ENCODE measurements around the gene TUG1.

Gene TUG1

GRCh38 chr22:30946354-30946753 lies 22.7 kb upstream of the TUG1 start:
- in situ Hi-C loops (cut with HindIII; ENCODE audit: low sequenced_read_pairs), result loop anchor here (25.0 kb wide), 1 partner anchor 184 kb away; no protein-coding TSS in a partner anchor

- in situ Hi-C loops (cut with HindIII; ENCODE audit: low sequenced_read_pairs), result loop anchor here (25.0 kb wide), 1 partner anchor 185 kb away; no protein-coding TSS in a partner anchor
These were observed 21.8 kb upstream of the TUG1 start for GRCh38 chr22:30947173-30947815.

- in situ Hi-C loops (cut with HindIII; ENCODE audit: low sequenced_read_pairs), result loop anchor here (25.0 kb wide), 1 partner anchor 186 kb away; no protein-coding TSS in a partner anchor
These were observed 21.1 kb upstream of the TUG1 start for GRCh38 chr22:30947816-30948454.

- in situ Hi-C loops (cut with HindIII; ENCODE audit: low sequenced_read_pairs), result loop anchor here (25.0 kb wide), 1 partner anchor 187 kb away; no protein-coding TSS in a partner anchor
These were observed 20.1 kb upstream of the TUG1 start for GRCh38 chr22:30948930-30949342.

- in situ Hi-C loops (cut with HindIII; ENCODE audit: low sequenced_read_pairs), result loop anchor here (5.0 to 25.0 kb wide), 3 partner anchors 58 to 188 kb away; no protein-coding TSS in a partner anchor
These were observed 19.0 kb upstream of the TUG1 start for GRCh38 chr22:30949934-30950660.

GRCh38 chr22:30953206-30953605 lies 15.9 kb upstream of the TUG1 start:
- in situ Hi-C loops (cut with HindIII; ENCODE audit: low sequenced_read_pairs), result loop anchor here (5.0 kb wide), 2 partner anchors 61 to 79 kb away; no protein-coding TSS in a partner anchor

GRCh38 chr22:30955153-30955552 lies 13.9 kb upstream of the TUG1 start:
- in situ Hi-C loops (cut with HindIII; ENCODE audit: low sequenced_read_pairs), result no loop called here

- in situ Hi-C loops (cut with HindIII; ENCODE audit: low sequenced_read_pairs), result no loop called here
These were observed 4.2 kb upstream of the TUG1 start for GRCh38 chr22:30964858-30965257.

GRCh38 chr22:30968015-30968923 lies 796 bp upstream of the TUG1 start, which contains the start of gene MORC2:
Gene MORC2, minus strand, starts transcription at chr22:30968774. Its CDS starts 885 bp downstream, at chr22:30967889.
- in situ Hi-C loops (cut with HindIII; ENCODE audit: low sequenced_read_pairs), result no loop called here

GRCh38 chr22:30969532-30970355 lies 679 bp downstream of the TUG1 start:
- in situ Hi-C loops (cut with HindIII; ENCODE audit: low sequenced_read_pairs), result no loop called here

GRCh38 chr22:30970356-30970746 lies 1.3 kb downstream of the TUG1 start:
- in situ Hi-C loops (cut with HindIII; ENCODE audit: low sequenced_read_pairs), result no loop called here

- in situ Hi-C loops (cut with HindIII; ENCODE audit: low sequenced_read_pairs), result loop anchor here (5.0 kb wide), 1 partner anchor 54 kb away; no protein-coding TSS in a partner anchor
These were observed 9.4 kb downstream of the TUG1 start for GRCh38 chr22:30978304-30978962.

- in situ Hi-C loops (cut with HindIII; ENCODE audit: low sequenced_read_pairs), result loop anchor here (5.0 kb wide), 1 partner anchor 52 kb away; no protein-coding TSS in a partner anchor
These were observed 10.9 kb downstream of the TUG1 start for GRCh38 chr22:30979932-30980331.

GRCh38 chr22:30982512-30982911 lies 13.4 kb downstream of the TUG1 start:
- in situ Hi-C loops (cut with HindIII; ENCODE audit: low sequenced_read_pairs), result no loop called here

- in situ Hi-C loops (cut with HindIII; ENCODE audit: low sequenced_read_pairs), result no loop called here
These were observed 15.3 kb downstream of the TUG1 start for GRCh38 chr22:30984317-30984716.

- in situ Hi-C loops (cut with HindIII; ENCODE audit: low sequenced_read_pairs), result no loop called here
These were observed 16.6 kb downstream of the TUG1 start for GRCh38 chr22:30985561-30986208.

GRCh38 chr22:30989474-30989873 lies 20.4 kb downstream of the TUG1 start:
- in situ Hi-C loops (cut with HindIII; ENCODE audit: low sequenced_read_pairs), result no loop called here

- in situ Hi-C loops (cut with HindIII; ENCODE audit: low sequenced_read_pairs), result no loop called here
These were observed 21.6 kb downstream of the TUG1 start for GRCh38 chr22:30990690-30991089.
